Measurements from ENCODE around the gene GOLGA8K.
"Not testable (repeated sequence)": the region's sequence is repeated elsewhere in the genome, so short reads cannot be mapped to it uniquely, and the experiment has no call there.

- TF ChIP-seq CTCF (conservative IDR thresholded peaks at IDR 0.05 in 1 of 2, IDR thresholded peaks at IDR 0.05 in 1 of 2; ENCODE audit: low read depth in 1 of 2, low read length in 2 of 2); EZH2 (IDR thresholded peaks at IDR 0.05; ENCODE audit: low read length, missing control alignments): not testable (repeated sequence)
These were observed 8.3 kb downstream of the GOLGA8K start for GRCh38 chr15:32394745-32395144.
